HG03520 (cell line): ENCODE results near the gene TSPEAR.
"Not testable (repeated sequence)": the region's sequence is repeated elsewhere in the genome, so short reads cannot be mapped to it uniquely, and the experiment has no call there.

Experiments
- ATAC-seq: cut with Tn5 transposase; IDR thresholded peaks from one replicate; pipeline ENCODE4 v1.9.1; 2021; ENCODE audit warnings: mild to moderate bottlenecking, moderate library complexity; ENCODE audit not compliant: unreplicated experiment

TSPEAR gene

DNA sequence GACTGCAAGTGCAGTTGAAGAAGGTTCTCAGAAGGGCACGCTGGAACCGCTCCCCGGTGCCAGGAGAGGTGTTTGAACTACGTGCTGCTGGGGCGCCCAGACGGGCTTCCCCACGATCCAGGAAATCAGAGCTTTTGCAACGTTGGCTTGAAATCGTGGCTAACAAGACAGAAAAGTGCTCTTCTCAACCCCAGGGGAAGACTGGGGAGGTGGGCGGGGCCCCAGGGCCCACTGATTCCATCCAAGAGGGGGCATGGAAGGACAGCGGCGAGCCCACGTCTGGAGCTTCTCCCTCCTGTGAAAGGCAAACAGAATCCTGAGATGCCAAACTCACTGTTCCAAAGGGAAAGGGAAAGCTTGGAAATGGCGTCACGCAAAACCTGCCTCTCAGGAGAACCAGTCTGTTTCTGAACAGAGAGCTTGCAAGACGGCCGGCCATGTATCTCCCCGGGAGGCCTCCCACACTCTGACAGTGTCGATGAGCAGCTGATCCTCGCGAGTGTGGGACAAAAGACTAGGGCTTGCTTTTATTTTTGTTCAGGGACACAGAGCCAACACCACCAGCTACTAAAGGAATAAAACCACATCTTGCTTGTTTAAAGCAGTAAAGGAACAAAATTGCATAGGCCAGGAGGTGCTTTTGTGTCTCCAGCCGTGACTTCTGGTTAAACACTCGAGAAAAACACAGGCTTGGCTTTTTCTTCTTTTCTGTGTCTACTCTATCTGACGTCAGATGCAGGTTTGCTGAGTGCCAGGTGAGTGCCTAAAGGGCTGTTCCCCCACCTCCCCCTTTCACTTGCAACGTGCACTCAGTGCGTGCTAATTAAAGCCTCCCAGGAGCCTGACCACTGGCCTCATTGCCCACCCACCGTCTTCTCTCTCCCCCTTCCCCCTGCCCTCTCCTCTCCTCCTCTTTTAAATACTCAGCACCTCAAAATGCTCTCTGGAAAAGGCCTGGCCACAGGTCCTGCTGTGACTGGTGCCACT, 214.5 kb downstream of the TSPEAR start:
- no peak for ATAC-seq

DNA sequence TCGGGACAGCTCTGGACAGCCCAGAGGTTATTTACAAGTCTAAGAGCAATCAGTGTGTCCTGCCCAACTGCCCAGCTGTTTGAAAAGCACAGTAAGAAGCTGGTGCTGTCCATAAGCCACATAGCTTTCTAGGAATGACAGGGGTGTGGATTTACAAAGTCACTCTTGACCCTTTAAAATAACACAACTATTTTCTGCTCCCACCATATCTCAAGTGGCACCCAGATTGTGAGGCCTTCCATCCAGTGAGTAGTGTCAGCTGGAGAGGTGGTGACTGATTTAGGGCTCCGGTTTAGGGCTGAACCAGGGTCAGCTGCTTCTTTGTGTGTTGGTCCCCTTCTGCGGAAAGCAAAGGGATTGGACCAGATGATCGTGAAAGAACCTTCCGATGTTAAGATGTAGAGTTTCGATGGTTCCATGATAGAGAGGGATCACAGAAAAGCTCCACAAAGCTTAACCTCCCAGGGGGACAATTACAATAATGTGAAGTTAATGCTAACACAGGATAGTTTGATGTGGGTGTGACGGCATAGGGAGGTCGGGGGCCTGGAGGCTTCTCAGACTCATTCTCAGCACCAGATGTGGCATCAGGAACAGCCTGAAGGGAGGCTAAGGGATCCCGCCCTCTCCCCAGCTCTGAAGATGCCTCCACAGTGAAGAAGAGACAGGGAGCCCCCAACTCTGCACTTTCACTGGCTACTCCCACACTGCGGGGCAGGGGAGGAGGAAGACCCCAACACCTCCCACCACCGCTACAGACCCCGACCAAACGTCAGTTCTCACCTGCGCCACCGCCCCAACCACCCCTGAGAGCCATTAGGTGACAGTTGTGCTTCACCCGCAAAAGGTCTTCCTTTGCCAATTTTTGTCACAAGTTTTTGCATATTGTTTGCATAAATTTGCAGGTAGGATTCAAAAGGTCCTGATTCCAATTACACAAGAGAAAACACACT, 215.5 kb downstream of the TSPEAR start:
- no peak for ATAC-seq

DNA sequence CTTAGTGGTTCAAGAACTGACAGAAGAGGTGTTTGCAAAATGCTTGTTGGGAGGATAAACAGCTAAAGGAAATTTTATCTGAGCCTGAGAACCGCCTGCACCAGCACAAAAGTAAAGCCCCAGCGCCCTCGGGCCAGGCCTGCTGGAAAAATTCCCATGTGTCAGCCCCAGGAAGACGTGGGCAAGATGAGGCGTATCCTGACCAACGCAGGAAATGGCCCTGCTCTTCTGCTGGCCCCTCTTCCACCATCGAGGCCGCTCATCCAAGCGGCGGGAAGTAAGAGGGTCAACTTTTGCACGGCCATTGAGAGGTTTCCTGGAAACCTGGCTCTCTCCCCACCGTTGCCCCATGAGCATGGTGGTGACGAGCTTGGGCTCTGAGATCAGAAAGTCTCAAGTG, 216.4 kb downstream of the TSPEAR start:
- no peak for ATAC-seq

DNA sequence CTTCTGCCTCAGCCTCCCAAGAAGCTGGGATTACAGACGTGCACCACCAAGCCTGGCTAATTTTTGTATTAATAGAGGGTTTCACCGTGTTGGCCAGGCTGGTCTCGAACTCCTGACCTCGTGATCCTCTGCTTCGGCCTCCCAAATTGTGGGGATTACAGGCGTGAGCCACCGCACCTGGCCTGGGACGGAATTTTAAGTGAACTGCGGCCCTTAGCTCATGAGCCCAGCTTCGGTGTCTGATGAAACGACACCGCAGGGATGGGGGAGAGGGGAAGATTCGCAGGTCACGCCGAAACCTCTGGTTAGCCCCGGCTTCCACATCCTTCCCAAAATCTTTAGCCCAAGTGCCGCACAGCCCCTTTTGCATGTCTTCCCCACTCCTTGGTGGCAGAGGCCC, 217.0 kb downstream of the TSPEAR start:
- ATAC-seq: no peak

DNA sequence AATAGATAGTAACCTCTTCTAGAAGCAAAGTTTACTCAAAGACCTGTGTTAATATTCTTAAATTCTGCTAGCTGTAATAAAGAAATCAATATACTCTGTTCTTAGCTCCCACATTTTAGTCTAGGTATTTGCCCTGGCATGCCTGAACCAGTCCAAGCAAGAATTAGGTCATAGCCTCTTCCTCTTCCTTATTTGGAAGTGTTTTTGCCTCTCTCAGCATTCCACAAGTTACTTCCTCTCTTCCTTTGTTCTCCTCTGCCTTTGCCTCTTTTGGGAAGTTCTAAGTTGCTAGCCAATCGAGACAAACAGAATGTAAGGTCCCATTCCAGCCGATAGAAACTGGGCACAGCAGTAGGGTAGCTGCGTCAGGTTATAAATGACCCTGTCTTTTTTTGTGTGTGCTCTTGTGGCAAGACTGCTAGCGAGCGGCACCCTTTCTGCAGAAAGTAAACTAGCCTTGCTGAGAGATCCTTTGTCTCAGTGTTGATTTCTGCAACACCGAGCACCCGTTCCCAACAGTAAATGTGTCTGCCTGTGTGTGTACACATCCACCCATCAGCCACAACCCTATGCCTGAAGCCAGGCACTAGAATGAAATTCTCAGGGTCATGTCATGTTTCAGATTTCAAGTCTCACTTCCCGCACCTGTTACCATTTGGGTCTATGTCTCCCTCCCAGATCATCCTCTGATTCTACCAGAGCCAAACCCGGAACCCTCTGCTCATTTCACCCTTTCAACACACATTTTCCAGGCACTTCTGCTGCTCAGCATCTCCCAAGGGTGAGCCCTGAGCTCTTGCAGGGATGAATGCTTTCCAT, 218.6 kb downstream of the TSPEAR start:
- ATAC-seq: no peak

DNA sequence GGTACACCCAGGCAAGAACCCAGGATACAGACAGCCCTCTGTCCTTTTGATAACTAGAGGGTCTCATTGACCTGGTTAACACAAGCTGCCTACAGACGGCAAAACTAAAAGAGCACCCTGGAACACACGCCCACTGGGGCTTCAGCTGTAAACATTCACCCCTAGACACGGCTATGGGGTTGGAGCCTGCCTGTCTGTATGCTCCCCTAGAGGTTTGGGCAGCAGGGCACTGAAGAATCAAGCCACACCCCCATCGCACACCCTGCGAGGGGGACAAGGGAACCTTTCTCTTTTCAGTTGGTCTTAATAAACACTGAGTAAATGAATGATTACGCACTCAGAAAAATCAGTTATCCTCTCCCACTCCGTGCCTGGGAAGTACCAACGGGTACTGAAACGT, 220.6 kb downstream of the TSPEAR start:
- ATAC-seq: no peak

DNA sequence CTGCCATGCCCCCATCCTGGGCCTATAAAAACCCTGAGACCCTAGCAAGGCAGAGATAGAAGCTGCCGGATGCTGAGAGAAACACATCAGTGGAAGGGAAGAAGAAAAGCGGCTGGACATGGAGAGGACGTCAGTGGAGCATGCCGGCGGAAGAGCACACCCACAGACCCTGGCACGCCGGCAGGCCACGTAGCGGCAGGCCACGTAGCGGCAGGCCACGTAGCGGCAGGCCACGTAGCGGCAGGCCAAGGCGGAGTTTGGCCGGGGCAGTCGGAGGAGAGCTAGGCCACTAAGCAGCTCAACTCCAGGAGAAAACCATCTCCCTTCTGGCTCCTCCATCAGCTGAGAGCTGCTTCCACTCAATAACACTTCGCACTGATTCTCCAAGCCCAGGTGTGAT, 221.0 kb downstream of the TSPEAR start:
- no peak for ATAC-seq

DNA sequence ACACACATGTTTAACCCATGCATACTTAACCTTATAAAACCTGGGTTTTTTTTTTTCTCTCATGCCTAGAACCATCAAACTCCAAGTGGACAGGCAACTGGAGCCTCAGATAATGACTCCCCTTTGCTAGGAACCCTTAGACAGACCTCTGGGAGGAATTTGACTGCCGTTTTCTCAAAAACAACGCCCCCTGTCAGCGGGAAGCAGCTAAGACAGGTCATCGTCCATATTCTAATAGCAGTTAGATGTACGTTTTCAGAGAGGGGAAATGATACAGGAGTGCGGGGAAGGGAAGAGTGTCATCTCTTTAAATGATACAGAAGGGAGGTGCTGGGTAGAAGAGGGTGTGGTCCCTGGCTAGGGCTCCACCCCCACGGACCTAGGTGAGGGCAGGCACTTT, 221.4 kb downstream of the TSPEAR start:
- no peak for ATAC-seq

DNA sequence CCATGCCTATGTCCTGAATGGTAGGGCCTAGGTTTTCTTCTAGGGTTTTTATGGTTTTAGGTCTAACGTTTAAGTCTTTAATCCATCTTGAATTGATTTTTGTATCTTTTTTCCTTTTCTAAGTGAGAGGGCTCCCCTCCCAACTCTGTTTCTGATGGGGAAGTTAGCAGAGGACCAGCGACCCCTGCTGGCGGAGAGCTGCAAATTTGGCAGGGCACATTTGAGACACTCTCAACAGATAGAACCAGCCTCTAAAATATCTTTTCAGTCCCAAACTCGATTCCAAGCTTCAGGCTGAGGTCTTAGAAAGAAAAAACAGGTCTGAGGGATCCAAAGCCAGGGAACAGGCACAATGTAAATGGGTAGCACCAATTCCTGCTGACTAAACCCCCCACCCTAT, 223.5 kb downstream of the TSPEAR start:
- ATAC-seq: no peak

DNA sequence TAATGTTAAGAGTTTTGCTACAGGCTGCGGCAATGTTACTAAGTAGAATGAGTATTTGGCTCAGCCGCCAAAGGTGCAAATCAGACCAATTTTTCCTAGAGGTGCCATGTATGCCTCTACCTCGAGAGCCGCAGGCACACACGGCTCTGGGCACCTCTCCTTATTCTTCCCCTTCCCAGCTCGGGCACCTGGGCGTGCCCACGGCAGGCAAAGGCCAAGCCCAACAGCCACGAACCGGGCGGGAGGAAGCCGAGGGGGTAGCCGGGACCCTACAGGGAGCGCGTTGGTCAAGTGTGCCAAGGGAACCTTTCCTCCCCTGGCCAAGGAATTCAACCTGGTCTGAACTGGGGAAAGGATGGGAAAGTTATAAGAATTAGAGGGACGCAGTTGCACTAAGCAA, 225.1 kb downstream of the TSPEAR start:
- no peak for ATAC-seq

DNA sequence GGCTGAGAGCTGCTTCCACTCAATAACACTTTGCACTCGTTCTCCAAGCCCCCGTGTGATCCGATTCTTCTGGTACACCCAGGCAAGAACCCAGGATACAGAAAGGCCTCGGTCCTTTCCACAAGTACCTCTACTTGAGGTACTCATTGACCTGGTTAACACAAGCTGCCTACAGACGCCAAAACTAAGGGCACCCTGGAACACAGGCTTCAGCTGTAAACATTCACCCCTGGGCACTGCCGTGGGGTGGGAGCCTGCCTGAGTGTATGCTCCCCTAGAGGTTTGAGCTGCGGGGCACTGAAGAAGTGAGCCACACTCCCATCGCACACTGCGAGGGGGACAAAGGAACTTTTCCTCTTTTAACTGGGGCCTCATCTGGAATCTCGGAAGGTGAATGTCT, 225.6 kb downstream of the TSPEAR start:
- no peak for ATAC-seq

DNA sequence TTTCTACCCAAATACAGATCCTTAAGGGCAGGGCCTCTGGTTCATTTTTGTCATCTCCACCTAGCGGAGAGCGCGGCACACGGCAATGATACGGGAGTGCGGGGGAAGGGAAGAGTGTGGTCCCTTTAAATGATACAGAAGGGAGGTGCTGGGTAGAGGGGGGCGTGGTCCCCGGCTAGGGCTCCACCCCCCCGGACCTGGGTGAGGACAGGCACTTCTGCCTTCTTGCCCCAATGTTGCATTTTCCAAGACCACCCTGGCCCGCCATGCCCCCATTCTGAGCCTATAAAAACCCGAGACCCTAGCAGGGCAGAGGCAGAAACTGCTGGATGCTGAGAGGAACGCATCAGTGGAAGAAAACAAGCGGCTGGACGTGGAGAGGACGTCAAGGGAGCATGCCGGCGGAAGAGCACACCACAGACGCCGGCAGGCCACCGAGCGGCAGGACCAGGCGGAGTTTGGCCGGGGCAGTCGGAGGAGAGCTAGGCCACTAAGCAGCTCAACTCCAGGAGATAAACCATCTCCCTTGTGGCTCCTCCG, 226.0 kb downstream of the TSPEAR start:
- no peak for ATAC-seq

DNA sequence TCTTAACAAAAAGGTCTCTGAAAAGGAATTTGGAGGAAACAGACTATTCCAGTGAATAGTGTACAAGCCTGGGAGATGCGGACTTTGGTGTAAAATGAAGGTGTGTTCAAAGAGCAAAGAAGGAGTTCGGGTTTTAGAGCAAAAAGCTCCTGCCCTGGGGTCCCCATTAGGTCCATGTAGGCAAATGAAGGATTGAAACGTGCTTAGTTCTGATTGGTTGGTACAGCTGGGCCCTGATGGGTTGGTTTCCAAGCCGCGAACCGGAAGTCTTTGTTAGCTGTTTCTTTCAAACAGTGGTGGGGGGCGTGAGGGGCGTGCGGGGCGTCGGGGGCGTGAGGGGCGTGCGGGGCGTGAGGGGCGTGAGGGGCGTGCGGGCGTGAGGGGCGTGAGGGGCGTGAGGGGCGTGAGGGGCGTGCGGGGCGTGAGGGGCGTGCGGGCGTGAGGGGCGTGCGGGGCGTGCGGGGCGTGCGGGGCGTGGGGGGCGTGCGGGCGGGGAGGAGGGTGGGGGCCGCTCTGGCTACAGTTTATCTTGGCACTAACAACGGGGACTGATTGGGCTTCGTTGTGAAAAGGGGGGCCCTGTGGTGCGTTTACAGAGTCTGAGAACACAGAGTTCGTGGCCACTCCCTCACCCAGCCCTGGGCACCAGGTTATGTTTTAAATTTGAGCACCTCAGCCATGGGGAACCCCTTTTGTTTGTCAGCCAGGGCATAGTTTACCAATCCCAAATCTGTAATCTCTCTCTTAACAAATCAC, 226.7 kb downstream of the TSPEAR start:
- no peak for ATAC-seq

DNA sequence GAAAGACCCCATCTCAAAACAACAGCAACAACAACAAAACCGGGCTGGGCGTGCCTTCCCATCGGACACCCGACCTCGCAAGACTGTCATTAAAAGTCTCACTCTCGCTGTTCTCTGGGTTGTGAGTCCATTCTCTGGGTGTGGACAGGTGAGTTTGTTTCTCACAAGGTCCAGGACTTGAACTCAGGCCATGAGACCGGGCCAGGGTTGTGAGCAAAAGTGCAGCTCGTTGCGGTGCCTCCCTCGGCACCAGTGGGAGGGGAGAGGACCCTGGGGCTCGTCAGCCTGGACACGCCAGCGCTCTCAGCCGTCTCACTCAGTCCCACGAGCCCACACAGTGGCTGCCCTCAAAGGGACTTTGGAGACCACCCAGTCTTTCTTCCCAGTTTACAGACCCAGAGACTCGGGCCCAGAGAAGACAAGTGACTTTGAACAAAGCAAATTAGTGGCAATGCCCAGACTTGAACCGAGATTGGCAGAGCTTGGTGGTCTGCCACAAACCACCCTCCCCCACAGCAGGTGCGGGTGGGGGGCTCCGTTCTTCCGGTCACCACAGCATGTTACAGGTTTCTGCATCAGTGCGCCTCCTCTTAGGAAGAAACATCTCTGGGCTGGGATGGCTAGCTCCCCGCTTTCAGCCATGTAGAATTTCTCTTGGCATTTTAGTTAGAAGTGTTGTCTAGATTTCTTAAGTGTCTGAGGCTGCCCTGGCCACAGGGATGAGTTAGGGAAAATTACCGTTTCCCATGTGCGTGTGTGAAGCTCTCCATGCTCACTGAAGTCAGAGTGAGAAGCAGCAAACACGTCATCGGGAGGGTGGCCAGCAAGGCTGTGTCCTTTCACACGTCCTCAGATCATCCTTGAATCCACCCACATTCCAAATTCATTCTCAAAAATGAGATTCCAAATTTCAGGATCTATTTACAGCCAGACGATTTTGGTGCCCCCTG, 227.8 kb downstream of the TSPEAR start:
- ATAC-seq: no peak

DNA sequence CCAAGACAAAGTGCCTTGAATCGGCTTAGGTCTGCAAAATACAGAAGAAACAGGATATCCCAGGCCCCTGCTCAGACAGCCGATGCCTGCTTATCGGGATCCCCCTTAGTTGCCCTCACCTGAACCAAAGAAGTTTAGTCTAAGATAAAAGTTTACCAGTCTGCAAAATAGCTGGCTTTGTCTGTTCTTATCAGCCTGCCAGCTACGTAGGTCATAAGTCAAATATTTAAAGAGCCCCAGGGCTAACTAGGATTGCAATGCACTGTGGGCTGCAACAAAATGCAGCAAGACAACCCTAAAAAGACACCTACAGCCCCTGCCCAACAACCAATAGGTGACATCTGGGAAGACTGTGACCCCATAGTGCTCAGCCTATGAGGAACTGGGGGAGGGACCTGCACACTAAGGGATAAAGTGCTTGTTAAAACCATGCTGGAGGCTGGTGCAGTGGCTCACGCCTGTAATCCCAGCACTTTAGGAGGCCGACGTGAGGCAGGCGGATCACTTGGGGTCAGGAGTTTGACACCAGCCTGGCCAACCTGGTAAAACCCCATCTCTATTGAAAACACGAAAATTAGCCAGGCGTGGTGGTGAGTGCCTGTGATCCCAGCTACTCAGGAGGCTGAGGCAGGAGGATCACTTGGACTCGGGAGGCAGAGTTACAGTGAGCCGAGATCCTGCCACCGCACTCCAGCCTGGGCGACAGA, 228.6 kb downstream of the TSPEAR start:
- no peak for ATAC-seq

DNA sequence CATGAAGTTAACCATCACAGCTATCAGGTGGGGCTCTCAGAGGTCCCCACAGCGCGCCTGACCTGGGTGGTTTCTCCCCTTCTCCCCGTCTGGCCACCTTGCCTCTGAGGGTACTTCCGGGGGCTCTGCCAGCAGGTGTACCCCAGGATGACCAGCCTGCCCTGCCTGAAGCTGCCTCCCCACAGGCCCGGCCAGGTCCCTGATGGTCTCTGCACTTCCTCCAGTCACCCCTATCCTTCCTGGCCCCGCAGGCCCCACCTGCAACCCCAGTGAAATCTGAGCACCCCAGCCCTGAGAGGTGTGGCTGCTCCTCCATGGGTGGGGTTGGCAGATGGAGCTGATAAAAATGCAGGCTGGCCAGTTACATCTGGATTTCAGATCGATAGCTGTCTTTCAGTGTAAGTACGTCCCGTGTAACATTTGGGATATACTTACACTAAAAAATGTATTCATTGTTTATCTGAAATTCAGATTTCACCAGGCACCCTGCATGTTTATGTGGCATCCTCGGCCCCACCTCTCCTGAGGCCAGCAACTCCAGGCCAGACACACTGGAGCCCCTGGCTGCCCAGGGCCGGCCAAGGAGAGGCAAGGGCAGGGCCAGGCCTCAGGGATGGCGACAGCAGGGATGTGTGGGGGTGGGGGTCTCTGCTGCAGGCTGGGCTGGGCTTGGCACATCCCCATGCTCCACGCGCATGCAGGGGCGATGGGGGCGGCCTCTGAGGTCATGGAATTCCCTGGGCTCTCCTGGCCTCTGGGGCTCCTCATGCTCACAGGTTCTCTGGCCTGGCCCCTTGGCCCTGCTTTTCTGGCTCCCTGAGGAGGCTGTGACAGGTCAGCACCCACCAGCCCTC, 230.9 kb downstream of the TSPEAR start:
- ATAC-seq: no peak

DNA sequence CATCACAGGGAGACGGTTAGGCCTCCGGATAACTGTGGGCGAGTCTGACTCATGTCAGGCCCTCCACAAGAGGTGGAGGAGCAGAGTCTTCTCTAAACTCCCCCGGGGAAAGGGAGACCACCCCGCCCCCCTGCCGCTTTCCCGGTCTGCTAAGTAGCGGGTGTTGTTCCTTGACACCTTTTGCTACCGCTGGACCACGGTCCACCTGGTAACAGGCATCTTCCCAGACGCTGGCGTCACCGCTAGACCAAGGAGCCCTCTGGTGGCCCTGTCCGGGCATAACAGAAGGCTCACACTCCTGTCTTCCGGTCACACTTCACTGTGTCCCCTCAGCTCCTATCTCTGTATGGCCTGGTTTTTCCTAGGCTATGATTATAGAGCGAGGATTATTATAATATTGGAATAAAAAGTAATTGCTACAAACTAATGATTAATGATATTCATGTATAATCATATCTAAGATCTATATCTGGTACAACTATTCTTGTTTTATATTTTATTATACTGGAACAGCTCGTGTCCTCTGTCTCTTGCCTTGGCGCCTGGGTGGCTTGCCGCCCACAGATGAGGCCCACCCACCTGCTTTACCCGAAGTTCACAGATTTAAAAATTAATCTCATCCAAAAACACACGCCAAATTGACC, 231.7 kb downstream of the TSPEAR start:
- ATAC-seq: not testable (repeated sequence)
